ENCODE measurements around the gene SLC1A1.

DNA sequence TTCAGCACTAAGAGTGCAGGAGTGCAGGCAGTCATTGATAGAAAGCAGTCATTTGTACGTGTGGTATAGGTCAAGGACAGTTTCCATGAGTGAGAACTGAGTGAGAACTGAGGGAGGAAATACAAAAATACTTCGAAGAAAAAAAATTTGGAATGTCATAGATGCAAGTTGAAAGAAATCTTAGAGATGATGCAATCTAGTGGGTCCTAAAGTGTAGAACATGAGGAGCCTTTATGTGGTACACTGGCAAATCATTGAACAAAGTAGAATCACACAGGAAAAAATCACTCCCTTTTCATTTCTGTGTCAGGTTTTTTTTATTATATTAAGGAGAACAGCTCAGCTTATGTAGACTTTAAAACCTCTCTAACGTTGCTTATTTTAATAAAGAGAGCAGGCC is 26.4 kb upstream of the SLC1A1 start:
- TF ChIP-seq, protein P1, sequence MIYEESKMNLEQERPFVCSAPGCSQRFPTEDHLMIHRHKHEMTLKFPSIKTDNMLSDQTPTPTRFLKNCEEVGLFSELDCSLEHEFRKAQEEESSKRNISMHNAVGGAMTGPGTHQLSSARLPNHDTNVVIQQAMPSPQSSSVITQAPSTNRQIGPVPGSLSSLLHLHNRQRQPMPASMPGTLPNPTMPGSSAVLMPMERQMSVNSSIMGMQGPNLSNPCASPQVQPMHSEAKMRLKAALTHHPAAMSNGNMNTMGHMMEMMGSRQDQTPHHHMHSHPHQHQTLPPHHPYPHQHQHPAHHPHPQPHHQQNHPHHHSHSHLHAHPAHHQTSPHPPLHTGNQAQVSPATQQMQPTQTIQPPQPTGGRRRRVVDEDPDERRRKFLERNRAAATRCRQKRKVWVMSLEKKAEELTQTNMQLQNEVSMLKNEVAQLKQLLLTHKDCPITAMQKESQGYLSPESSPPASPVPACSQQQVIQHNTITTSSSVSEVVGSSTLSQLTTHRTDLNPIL (CRISPR knock-in tag; IDR thresholded peaks at IDR 0.05; ENCODE audit: low read depth), result no peak
- TF ChIP-seq TCF4 (CRISPR knock-in tag; IDR thresholded peaks at IDR 0.05; ENCODE audit: borderline replicate concordance) (no peak), SNAI2 (CRISPR knock-in tag; IDR thresholded peaks at IDR 0.05) (no peak), ZFP30 (CRISPR knock-in tag; IDR thresholded peaks at IDR 0.05) (no peak), PPARA (CRISPR knock-in tag; IDR thresholded peaks at IDR 0.05; ENCODE audit: borderline replicate concordance) (no peak), ZNF8 (CRISPR knock-in tag; IDR thresholded peaks at IDR 0.05) (no peak), ZFP3 (CRISPR knock-in tag; IDR thresholded peaks at IDR 0.05) (no peak), CSDC2 (CRISPR knock-in tag; IDR thresholded peaks at IDR 0.05) (no peak), ISL1 (CRISPR knock-in tag; IDR thresholded peaks at IDR 0.05) (no peak), RARB (CRISPR knock-in tag; IDR thresholded peaks at IDR 0.05) (no peak), OSR1 (CRISPR knock-in tag; IDR thresholded peaks at IDR 0.05) (no peak)
- TF ChIP-seq, protein P2, sequence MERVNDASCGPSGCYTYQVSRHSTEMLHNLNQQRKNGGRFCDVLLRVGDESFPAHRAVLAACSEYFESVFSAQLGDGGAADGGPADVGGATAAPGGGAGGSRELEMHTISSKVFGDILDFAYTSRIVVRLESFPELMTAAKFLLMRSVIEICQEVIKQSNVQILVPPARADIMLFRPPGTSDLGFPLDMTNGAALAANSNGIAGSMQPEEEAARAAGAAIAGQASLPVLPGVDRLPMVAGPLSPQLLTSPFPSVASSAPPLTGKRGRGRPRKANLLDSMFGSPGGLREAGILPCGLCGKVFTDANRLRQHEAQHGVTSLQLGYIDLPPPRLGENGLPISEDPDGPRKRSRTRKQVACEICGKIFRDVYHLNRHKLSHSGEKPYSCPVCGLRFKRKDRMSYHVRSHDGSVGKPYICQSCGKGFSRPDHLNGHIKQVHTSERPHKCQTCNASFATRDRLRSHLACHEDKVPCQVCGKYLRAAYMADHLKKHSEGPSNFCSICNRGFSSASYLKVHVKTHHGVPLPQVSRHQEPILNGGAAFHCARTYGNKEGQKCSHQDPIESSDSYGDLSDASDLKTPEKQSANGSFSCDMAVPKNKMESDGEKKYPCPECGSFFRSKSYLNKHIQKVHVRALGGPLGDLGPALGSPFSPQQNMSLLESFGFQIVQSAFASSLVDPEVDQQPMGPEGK (CRISPR knock-in tag; IDR thresholded peaks at IDR 0.05; ENCODE audit: borderline replicate concordance), result no peak
- TF ChIP-seq, protein P3, sequence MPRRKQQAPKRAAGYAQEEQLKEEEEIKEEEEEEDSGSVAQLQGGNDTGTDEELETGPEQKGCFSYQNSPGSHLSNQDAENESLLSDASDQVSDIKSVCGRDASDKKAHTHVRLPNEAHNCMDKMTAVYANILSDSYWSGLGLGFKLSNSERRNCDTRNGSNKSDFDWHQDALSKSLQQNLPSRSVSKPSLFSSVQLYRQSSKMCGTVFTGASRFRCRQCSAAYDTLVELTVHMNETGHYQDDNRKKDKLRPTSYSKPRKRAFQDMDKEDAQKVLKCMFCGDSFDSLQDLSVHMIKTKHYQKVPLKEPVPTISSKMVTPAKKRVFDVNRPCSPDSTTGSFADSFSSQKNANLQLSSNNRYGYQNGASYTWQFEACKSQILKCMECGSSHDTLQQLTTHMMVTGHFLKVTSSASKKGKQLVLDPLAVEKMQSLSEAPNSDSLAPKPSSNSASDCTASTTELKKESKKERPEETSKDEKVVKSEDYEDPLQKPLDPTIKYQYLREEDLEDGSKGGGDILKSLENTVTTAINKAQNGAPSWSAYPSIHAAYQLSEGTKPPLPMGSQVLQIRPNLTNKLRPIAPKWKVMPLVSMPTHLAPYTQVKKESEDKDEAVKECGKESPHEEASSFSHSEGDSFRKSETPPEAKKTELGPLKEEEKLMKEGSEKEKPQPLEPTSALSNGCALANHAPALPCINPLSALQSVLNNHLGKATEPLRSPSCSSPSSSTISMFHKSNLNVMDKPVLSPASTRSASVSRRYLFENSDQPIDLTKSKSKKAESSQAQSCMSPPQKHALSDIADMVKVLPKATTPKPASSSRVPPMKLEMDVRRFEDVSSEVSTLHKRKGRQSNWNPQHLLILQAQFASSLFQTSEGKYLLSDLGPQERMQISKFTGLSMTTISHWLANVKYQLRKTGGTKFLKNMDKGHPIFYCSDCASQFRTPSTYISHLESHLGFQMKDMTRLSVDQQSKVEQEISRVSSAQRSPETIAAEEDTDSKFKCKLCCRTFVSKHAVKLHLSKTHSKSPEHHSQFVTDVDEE (CRISPR knock-in tag; IDR thresholded peaks at IDR 0.05), result no peak
- TF ChIP-seq, protein P4, sequence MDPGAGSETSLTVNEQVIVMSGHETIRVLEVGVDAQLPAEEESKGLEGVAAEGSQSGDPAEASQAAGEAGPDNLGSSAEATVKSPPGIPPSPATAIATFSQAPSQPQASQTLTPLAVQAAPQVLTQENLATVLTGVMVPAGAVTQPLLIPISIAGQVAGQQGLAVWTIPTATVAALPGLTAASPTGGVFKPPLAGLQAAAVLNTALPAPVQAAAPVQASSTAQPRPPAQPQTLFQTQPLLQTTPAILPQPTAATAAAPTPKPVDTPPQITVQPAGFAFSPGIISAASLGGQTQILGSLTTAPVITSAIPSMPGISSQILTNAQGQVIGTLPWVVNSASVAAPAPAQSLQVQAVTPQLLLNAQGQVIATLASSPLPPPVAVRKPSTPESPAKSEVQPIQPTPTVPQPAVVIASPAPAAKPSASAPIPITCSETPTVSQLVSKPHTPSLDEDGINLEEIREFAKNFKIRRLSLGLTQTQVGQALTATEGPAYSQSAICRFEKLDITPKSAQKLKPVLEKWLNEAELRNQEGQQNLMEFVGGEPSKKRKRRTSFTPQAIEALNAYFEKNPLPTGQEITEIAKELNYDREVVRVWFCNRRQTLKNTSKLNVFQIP (CRISPR knock-in tag; IDR thresholded peaks at IDR 0.05; ENCODE audit: borderline replicate concordance, low read depth), result no peak

Measured in SK-N-SH treated with all-trans-retinoic acid at 6 μM for 48 hours (cell line).